Mesothelial cell of epicardium (in vitro differentiated cells): ENCODE data around the gene LRMDA. TPM values are rescaled to one million over a fixed set of nuclear protein-coding genes. Genes with fewer than 3 reads are reported as not detected.

Experiments
- DNase-seq, 2 experiments: peaks; one replicate each; pipeline ENCODE4 v3.0.0; 2021; ENCODE audit warnings: low spot score in 2 of 2; ENCODE audit not compliant: unreplicated experiment in 2 of 2
- H3K27ac Mint-ChIP-seq: 2 replicates; pipeline ENCODE4 v1.8.0; 2021; ENCODE audit warnings: mixed read lengths
- H3K27me3 Mint-ChIP-seq: 2 replicates; pipeline ENCODE4 v1.8.0; 2021; ENCODE audit warnings: low read depth, mixed read lengths
- H3K36me3 Mint-ChIP-seq: 2 replicates; pipeline ENCODE4 v1.8.0; 2021; ENCODE audit warnings: mixed read lengths
- H3K4me1 Mint-ChIP-seq: 2 replicates; pipeline ENCODE4 v1.8.0; 2021; ENCODE audit warnings: mixed read lengths
- H3K4me3 Mint-ChIP-seq: 2 replicates; pipeline ENCODE4 v1.8.0; 2021; ENCODE audit warnings: mild to moderate bottlenecking, moderate library complexity, mixed read lengths
- H3K9me3 Mint-ChIP-seq: 2 replicates; pipeline ENCODE4 v1.8.0; 2021; ENCODE audit warnings: mixed read lengths
- CTCF ChIP-seq: fragments of 200-600 bp; sonication (generic); IDR thresholded peaks from one replicate; pipeline ENCODE4 v1.5.0; 2021; ENCODE audit warnings: antibody characterized with exemption; ENCODE audit not compliant: unreplicated experiment
- total RNA-seq: library from RNA; stranded (reverse); gene quantifications from 3 replicates; pipeline ENCODE4 v1.2.1, GENCODE V29; 2021

The LRMDA gene
- total RNA-seq, 1 donor from 2014 or later, result 2.0 TPM

GRCh38 chr10:75496191-75496567, 64.8 kb downstream of the LRMDA start:
- H3K4me3 Mint-ChIP-seq, result no peak overlapping the region
- DNase-seq, result no peak
- H3K36me3 Mint-ChIP-seq, result no peaks in the 10 kb centered on the region
- peaks cover 21% of the 10 kb centered on the region for H3K27me3 Mint-ChIP-seq
- H3K9me3 Mint-ChIP-seq, result peaks cover 9% of the 10 kb centered on the region
- H3K27ac Mint-ChIP-seq, result no peak overlapping the region
- TF ChIP-seq CTCF, result no peak
- H3K4me1 Mint-ChIP-seq, result peaks cover 32% of the 10 kb centered on the region

- Mint-ChIP-seq H3K27ac (peak overlapping the region; percentile 48), H3K4me3 (no peak overlapping the region)
These were observed 66.8 kb downstream of the LRMDA start for GRCh38 chr10:75497997-75498883.

GRCh38 chr10:75498884-75499350, 67.5 kb downstream of the LRMDA start:
- no peak for TF ChIP-seq CTCF
- peaks cover 33% of the 10 kb centered on the region for H3K27me3 Mint-ChIP-seq
- peaks cover 21% of the 10 kb centered on the region for H3K4me1 Mint-ChIP-seq
- H3K4me3 Mint-ChIP-seq, result no peak overlapping the region
- peaks cover 9% of the 10 kb centered on the region for H3K9me3 Mint-ChIP-seq
- no peaks in the 10 kb centered on the region for H3K36me3 Mint-ChIP-seq
- peak overlapping the region; percentile 48 for H3K27ac Mint-ChIP-seq
- no peak for DNase-seq

More at GRCh38 chr10:75497997-75498883, 66.8 kb downstream of the LRMDA start:
- TF ChIP-seq CTCF, result no peak
- no peak for DNase-seq
- Mint-ChIP-seq H3K36me3 (no peaks in the 10 kb centered on the region), H3K27me3 (peaks cover 31% of the 10 kb centered on the region), H3K9me3 (peaks cover 9% of the 10 kb centered on the region), H3K4me1 (peaks cover 21% of the 10 kb centered on the region)

- Mint-ChIP-seq H3K27ac (no peak overlapping the region), H3K27me3 (peaks cover 34% of the 10 kb centered on the region), H3K9me3 (peaks cover 9% of the 10 kb centered on the region), H3K4me3 (no peak overlapping the region), H3K4me1 (peaks cover 21% of the 10 kb centered on the region), H3K36me3 (no peaks in the 10 kb centered on the region)
- TF ChIP-seq CTCF, result no peak
- DNase-seq, result no peak
These were observed 68.2 kb downstream of the LRMDA start for GRCh38 chr10:75499556-75500160.

GRCh38 chr10:75502389-75502788, 71.0 kb downstream of the LRMDA start:
- peaks cover 7% of the 10 kb centered on the region for H3K9me3 Mint-ChIP-seq
- no peak for DNase-seq
- no peaks in the 10 kb centered on the region for H3K36me3 Mint-ChIP-seq
- peaks cover 33% of the 10 kb centered on the region for H3K27me3 Mint-ChIP-seq
- no peak overlapping the region for H3K4me3 Mint-ChIP-seq
- H3K27ac Mint-ChIP-seq, result no peak overlapping the region
- no peak for TF ChIP-seq CTCF
- H3K4me1 Mint-ChIP-seq, result peaks cover 31% of the 10 kb centered on the region
